ENCODE data around the gene COX17. TPM values are rescaled to one million over a fixed set of nuclear protein-coding genes. Genes with fewer than 3 reads are reported as not detected.

The COX17 gene
- 100 to 1,000 TPM; 108 to 112 TPM for total RNA-seq

- peak; percentile 98 for DNase-seq
- H3K27ac Mint-ChIP-seq: peak within 1 kb of the TSS; percentile 91
- peaks cover 36% of the 10 kb centered on the region for H3K4me1 Mint-ChIP-seq (ENCODE audit: low read depth)
- no peaks in the 10 kb centered on the region for H3K9me3 Mint-ChIP-seq
- H3K36me3 Mint-ChIP-seq: peaks cover 25% of the 10 kb centered on the region
- ChIA-PET POLR2A (interaction anchor here (1.0 to 2.0 kb wide), 11 partner anchors 24 to 382 kb away, joined by 3 to 15 read pairs (median 6); partner anchors contain the start of genes ARHGAP31, POGLUT1, TIMMDC1 and TMEM39A), CTCF (interaction anchor here (0.5 to 6.9 kb wide), 5 partner anchors 11 to 794 kb away, joined by 3 to 43 read pairs (median 3); partner anchors contain the start of gene CFAP91)
- intact Hi-C loops (cut with micrococcal nuclease): loop anchor here (1.0 to 2.0 kb wide), 13 partner anchors 23 to 436 kb away; partner anchors contain the start of genes ARHGAP31, GSK3B, TIMMDC1 and TMEM39A
- peak within 1 kb of the TSS; percentile 95 for H3K4me3 Mint-ChIP-seq
- H3K27me3 Mint-ChIP-seq: no peaks in the 10 kb centered on the region
Measured at GRCh38 chr3:119676771-119677640, at the start of gene COX17. TSS of gene COX17 (minus strand) at chr3:119677406. CDS start at chr3:119677310, 96 bp downstream.

GRCh38 chr3:119726909-119727308 is 49.7 kb upstream of the COX17 start:
- no peak for DNase-seq
- Mint-ChIP-seq H3K4me1 (ENCODE audit: low read depth) (peaks cover 2% of the 10 kb centered on the region), H3K27me3 (no peaks in the 10 kb centered on the region), H3K36me3 (no peaks in the 10 kb centered on the region), H3K27ac (no peak overlapping the region), H3K4me3 (no peak overlapping the region), H3K9me3 (no peaks in the 10 kb centered on the region)
- intact Hi-C loops (cut with micrococcal nuclease): no loop called here
- ChIA-PET CTCF (no interaction called here), POLR2A (no interaction called here)

- H3K27ac Mint-ChIP-seq: no peak overlapping the region
- H3K36me3 Mint-ChIP-seq: no peaks in the 10 kb centered on the region
- ChIA-PET POLR2A (no interaction called here), CTCF (interaction anchor here (0.6 kb wide), 1 partner anchor 522 kb away, joined by 4 read pairs; no protein-coding TSS in a partner anchor)
- H3K27me3 Mint-ChIP-seq: no peaks in the 10 kb centered on the region
- H3K4me3 Mint-ChIP-seq: no peak overlapping the region
- intact Hi-C loops (cut with micrococcal nuclease): no loop called here
- no peaks in the 10 kb centered on the region for H3K4me1 Mint-ChIP-seq (ENCODE audit: low read depth)
- no peak for DNase-seq
- H3K9me3 Mint-ChIP-seq: no peaks in the 10 kb centered on the region
Measured at GRCh38 chr3:119723022-119723421, 45.8 kb upstream of the COX17 start.

GRCh38 chr3:119717520-119717919 is 40.3 kb upstream of the COX17 start:
- CTCF ChIA-PET: no interaction called here

GRCh38 chr3:119716998-119717397 is 39.8 kb upstream of the COX17 start:
- ChIA-PET CTCF (no interaction called here), POLR2A (no interaction called here)
- H3K27ac Mint-ChIP-seq: no peak overlapping the region
- intact Hi-C loops (cut with micrococcal nuclease): no loop called here
- no peaks in the 10 kb centered on the region for H3K4me1 Mint-ChIP-seq (ENCODE audit: low read depth)
- H3K9me3 Mint-ChIP-seq: no peaks in the 10 kb centered on the region
- no peak overlapping the region for H3K4me3 Mint-ChIP-seq
- no peak for DNase-seq
- H3K36me3 Mint-ChIP-seq: no peaks in the 10 kb centered on the region
- no peaks in the 10 kb centered on the region for H3K27me3 Mint-ChIP-seq

More at GRCh38 chr3:119717520-119717919, 40.3 kb upstream of the COX17 start:
- DNase-seq: no peak
- intact Hi-C loops (cut with micrococcal nuclease): no loop called here
- Mint-ChIP-seq H3K36me3 (no peaks in the 10 kb centered on the region), H3K9me3 (no peaks in the 10 kb centered on the region), H3K4me3 (no peak overlapping the region), H3K4me1 (ENCODE audit: low read depth) (no peaks in the 10 kb centered on the region), H3K27me3 (no peaks in the 10 kb centered on the region), H3K27ac (no peak overlapping the region)
- POLR2A ChIA-PET: no interaction called here

- Mint-ChIP-seq H3K9me3 (no peaks in the 10 kb centered on the region), H3K36me3 (no peaks in the 10 kb centered on the region), H3K4me3 (no peak overlapping the region), H3K27ac (no peak overlapping the region), H3K27me3 (no peaks in the 10 kb centered on the region), H3K4me1 (ENCODE audit: low read depth) (no peaks in the 10 kb centered on the region)
- POLR2A ChIA-PET: no interaction called here
- intact Hi-C loops (cut with micrococcal nuclease): no loop called here
- no peak for DNase-seq
- CTCF ChIA-PET: no interaction called here
Measured at GRCh38 chr3:119715105-119715504, 37.9 kb upstream of the COX17 start.

- peaks cover 2% of the 10 kb centered on the region for H3K36me3 Mint-ChIP-seq
- no peaks in the 10 kb centered on the region for H3K27me3 Mint-ChIP-seq
- DNase-seq: no peak
- H3K9me3 Mint-ChIP-seq: no peaks in the 10 kb centered on the region
- POLR2A ChIA-PET: no interaction called here
- peaks cover 43% of the 10 kb centered on the region for H3K4me1 Mint-ChIP-seq (ENCODE audit: low read depth)
- CTCF ChIA-PET: no interaction called here
- H3K4me3 Mint-ChIP-seq: peak overlapping the region; percentile 74
- no peak overlapping the region for H3K27ac Mint-ChIP-seq
- intact Hi-C loops (cut with micrococcal nuclease): loop anchor here (1.0 to 5.0 kb wide), 3 partner anchors 108 to 467 kb away; partner anchors contain the start of gene GSK3B
Measured at GRCh38 chr3:119703820-119704531, 26.8 kb upstream of the COX17 start.

- H3K36me3 Mint-ChIP-seq: peaks cover 2% of the 10 kb centered on the region
- ChIA-PET CTCF (interaction anchor here (0.8 kb wide), 1 partner anchor 25 kb away, joined by 3 read pairs; no protein-coding TSS in a partner anchor), POLR2A (no interaction called here)
- H3K27ac Mint-ChIP-seq: no peak within 1 kb of the TSS
- no peaks in the 10 kb centered on the region for H3K27me3 Mint-ChIP-seq
- no peaks in the 10 kb centered on the region for H3K9me3 Mint-ChIP-seq
- peak; percentile 92 for DNase-seq
- peaks cover 43% of the 10 kb centered on the region for H3K4me1 Mint-ChIP-seq (ENCODE audit: low read depth)
- peak within 1 kb of the TSS; percentile 74 for H3K4me3 Mint-ChIP-seq
- intact Hi-C loops (cut with micrococcal nuclease): loop anchor here (1.0 to 5.0 kb wide), 3 partner anchors 109 to 466 kb away; partner anchors contain the start of gene GSK3B
Measured at GRCh38 chr3:119702530-119703527, 25.6 kb upstream of the COX17 start, which contains the start of gene CFAP91. TSS of gene CFAP91 (plus strand) at chr3:119703022. CDS start at chr3:119703099, 77 bp downstream.

GRCh38 chr3:119700920-119701734 is 23.9 kb upstream of the COX17 start:
- ChIA-PET POLR2A (interaction anchor here (1.1 kb wide), 1 partner anchor 24 kb away, joined by 4 read pairs; the partner anchor contains the start of gene COX17), CTCF (interaction anchor here (1.3 to 1.4 kb wide), 2 partner anchors 11 to 460 kb away, joined by 5 to 7 read pairs; partner anchors contain the start of gene B4GALT4)
- Mint-ChIP-seq H3K9me3 (no peaks in the 10 kb centered on the region), H3K4me3 (peak overlapping the region; percentile 25), H3K4me1 (ENCODE audit: low read depth) (peaks cover 43% of the 10 kb centered on the region), H3K27me3 (no peaks in the 10 kb centered on the region), H3K36me3 (peaks cover 2% of the 10 kb centered on the region), H3K27ac (peak overlapping the region; percentile 94)
- intact Hi-C loops (cut with micrococcal nuclease): loop anchor here (1.0 to 5.0 kb wide), 9 partner anchors 24 to 464 kb away; partner anchors contain the start of genes ARHGAP31, COX17 and TMEM39A
- DNase-seq: no peak

- H3K4me1 Mint-ChIP-seq (ENCODE audit: low read depth): peaks cover 43% of the 10 kb centered on the region
- DNase-seq: peak; percentile 38
- peak overlapping the region; percentile 94 for H3K27ac Mint-ChIP-seq
- peaks cover 2% of the 10 kb centered on the region for H3K36me3 Mint-ChIP-seq
- H3K9me3 Mint-ChIP-seq: no peaks in the 10 kb centered on the region
- CTCF ChIA-PET: interaction anchor here (1.3 to 1.4 kb wide), 2 partner anchors 10 to 459 kb away, joined by 5 to 7 read pairs; partner anchors contain the start of gene B4GALT4
- POLR2A ChIA-PET: interaction anchor here (1.1 kb wide), 1 partner anchor 24 kb away, joined by 4 read pairs; the partner anchor contains the start of gene COX17
- peak overlapping the region; percentile 20 for H3K4me3 Mint-ChIP-seq
- intact Hi-C loops (cut with micrococcal nuclease): loop anchor here (1.0 to 5.0 kb wide), 9 partner anchors 23 to 463 kb away; partner anchors contain the start of genes ARHGAP31, COX17 and TMEM39A
- no peaks in the 10 kb centered on the region for H3K27me3 Mint-ChIP-seq
Measured at GRCh38 chr3:119700269-119700919, 23.2 kb upstream of the COX17 start.

Data from activated CD4-positive, alpha-beta memory T cell treated with anti-CD3 and anti-CD28 coated beads for 36 hours (primary cell).